ELF-1 (cell line): ENCODE results near the gene DEDD2.

Experiments
- DNase-seq: peaks from one replicate; pipeline ENCODE4 v3.0.0-alpha.2; 2016; ENCODE audit warnings: low read depth, low spot score

The DEDD2 gene

DNA sequence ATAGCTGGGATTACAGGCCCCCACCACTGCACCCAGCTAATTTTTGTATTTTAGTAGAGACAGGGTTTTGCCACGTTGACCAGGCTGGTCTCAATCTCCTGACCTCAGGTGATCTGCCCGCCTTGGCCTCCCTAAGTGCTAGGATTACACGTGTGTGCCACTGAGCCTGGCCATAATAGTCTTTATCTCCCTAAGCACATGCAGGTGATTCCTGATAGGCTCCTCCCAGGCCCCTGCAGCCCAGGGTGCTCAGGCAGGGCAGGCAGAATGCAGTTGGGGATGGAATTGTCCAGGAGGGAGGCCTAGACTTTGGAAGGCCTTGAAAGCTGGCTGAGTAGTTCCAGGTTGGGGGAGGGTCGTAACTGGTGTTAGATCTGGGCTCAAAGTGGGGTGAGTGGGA lies 11.2 kb upstream of the DEDD2 start:
- no peak for DNase-seq

DNA sequence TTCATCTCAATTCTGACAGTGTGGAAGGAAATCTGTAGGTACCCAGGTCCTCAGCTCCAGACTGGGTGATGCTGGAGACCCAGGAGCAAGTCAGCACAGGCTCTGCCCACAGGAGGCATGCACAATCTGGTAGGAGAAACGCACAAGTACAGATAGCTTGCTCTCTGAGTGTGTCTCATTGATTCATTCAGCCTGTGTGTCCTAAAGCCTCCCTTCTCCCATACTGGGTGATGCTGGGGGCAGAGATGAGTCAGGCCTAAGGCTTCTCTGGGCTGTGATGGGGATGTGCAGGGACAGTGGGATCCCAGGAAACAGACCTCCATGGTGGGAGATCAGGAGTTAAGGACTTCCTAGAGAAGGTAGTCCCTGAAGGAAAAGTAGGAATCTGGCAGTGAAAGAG lies 9.4 kb upstream of the DEDD2 start:
- DNase-seq, result no peak

DNA sequence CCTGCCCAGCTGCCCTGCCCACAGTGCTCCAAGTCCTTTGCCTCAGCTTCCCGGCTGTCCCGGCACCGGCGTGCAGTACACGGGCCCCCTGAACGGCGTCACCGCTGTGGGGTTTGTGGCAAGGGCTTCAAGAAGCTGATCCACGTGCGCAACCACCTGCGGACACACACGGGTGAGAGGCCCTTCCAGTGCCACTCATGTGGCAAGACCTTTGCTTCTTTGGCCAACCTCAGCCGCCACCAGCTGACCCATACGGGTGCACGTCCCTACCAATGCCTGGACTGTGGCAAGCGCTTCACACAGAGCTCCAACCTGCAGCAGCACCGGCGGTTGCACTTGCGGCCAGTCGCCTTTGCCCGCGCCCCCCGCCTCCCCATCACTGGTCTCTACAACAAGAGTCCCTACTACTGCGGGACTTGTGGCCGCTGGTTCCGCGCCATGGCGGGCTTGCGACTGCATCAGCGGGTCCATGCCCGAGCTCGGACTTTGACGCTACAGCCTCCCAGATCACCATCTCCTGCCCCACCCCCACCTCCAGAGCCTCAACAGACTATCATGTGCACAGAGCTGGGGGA lies 8.3 kb upstream of the DEDD2 start:
- no peak for DNase-seq

DNA sequence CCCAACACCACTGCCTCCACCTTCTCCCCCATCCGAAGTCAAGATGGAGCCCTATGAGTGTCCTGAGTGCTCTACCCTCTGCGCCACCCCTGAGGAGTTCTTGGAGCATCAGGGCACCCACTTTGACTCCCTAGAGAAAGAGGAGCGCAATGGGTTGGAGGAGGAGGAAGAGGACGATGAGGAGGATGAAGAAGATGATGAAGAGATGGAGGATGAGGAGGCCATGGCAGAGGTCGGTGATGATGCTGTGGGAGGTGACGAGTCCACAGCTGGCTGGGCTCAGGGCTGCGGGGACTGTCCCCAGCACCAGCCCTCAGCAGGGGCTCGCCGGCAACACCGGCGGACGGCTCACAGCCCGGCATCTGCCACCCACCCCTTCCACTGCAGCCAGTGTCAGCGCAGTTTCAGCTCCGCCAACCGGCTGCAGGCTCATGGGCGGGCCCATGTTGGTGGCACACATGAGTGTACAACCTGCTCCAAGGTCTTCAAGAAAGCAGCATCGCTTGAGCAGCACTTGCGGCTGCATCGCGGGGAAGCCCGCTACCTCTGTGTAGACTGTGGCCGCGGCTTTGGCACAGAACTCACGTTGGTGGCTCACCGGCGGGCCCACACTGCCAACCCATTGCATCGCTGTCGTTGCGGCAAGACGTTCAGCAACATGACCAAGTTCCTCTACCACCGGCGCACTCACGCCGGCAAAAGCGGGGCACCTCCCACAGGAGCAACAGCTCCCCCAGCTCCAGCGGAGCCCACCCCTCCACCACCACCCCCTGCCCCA lies 7.7 kb upstream of the DEDD2 start:
- DNase-seq, result no peak

DNA sequence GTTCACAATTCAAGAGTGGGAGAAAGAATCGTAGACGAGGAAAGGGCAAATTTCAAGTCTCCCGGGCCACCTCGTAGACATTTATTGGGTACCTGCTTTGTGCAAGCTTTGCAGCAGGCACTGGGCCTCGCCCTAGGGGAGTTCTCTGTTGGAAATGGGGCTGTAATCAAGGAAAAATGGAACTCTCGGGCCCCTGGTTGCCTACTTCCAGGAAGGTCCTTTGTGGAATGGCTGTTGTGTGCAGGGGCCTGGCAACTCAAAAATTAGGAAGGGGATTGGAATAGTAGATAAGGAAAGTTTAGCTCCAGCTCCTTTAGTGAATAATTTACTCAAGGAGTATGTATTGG lies 3.2 kb upstream of the DEDD2 start:
- no peak for DNase-seq

DNA sequence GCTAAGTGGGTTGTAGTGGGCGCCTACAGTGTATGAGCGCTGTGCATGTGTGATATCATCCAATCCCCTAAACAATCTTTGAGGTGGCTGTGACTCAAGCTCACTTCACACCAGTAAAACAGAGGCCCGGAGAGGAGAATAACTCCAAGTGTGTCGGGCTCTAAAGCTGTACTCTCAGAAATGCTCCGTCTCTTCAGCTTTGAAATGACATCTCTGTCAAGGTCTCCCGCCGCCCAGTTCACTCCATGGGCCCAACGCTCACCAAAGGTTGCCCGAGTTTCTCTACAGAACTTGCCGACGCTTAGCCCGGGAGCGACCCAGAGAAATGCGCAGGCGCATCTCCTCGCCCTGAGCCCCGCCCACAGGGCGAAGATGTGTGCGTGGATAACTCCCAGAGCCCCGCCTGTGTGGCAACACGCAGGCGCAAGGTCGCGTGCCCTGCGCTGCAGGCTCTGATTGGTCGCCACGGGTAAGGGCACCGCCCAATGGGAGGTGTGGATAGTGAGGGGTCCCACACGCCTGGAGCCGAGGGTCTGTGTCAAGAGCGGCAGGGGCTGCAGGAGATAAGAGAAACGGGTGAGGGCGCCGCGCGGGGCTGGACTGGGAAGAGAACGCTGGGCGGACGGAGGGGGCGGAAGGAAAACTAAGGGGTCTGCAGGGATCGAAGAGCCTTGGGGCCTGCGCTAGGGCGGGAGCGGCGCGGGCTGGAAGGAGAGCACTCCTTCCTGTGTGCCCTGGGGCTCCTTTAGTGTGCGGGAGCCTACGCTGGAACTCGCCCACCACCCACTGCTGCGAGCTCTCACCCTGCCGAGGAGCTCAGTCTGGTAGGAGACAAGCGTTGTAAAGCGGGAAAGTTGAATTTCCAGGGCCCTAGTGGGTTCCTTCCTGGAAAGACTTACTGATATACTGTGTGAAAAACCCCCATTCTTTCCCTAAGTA lies 2.6 kb upstream of the DEDD2 start, which contains the start of gene ZNF526:
Gene ZNF526, plus strand, starts transcription at position 501 of the 939 bp plus-strand sequence. CDS start 4,092 bp downstream, outside the sequence.
- peak; percentile 99 for DNase-seq

DNA sequence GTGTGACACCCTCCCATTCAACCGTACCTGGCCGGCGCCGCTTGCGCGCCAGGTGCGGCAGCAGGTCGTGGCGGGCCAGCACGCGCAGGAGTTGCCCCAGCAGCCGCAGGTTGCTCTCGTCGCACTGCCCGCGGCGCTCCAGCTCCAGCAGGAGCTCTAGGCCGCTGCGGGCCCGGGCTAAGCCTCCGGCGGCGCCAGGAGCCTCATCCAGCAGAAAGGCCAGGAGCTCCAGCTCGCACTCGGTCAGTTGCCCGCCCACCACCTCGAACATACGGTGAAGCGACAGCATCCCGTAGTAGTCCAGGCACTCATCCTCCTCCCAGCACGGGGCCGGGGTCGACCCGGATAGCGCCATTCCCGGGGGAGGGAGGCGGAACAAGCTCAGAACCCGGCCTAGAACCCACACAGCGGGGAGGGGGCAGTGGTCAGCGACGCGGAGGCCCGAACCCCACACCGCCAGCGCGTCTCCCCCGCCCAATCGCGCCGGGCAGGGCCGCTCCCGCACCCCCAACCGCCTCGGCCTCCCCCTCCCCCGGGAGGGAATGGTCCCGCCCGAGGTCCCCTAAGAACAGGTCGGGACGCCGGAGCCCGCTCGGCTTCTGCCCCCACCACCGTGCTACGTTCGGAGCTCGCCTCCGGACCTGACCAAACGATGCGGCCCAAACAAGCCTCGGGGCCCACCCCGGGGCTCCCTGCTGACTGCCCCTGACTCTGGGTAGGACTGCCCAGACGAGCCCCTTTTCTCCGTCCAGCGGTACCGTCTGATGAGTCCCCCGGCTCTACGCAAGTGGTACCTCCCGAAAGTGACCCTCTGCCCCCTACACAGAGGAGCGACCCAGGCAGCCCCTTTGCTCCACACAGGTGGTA lies 591 bp downstream of the DEDD2 start:
- DNase-seq, result peak; percentile 73

DNA sequence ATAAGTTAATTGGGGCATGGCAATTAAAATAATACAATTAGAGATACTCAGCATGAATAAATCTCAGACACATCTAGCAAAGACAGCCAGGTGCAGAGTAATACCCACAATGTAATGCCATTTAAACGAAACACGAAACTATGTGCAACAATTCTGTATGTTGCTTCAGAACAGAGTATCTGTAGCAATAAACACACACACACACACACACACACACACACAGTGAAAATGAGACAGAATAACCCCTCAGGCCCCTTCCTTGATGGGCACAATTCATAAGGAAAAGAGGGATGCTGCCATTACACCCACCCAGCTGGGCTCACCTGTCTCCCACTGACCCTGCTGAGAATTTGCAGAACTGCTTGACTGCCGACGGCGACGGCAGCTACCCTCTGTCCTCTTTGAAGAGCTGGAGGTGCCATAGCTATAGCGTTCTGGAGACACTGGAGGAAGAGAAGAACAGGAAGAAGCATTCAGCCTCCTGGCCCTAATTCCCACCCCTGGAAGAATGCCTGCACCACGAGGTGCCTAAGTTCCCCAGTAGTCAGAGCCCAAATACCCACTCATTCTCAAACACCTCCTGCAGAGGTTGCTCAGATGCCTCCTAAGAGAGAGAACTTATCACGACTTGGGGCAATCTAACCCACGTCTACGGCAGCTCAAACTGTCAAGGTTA lies 2.5 kb downstream of the DEDD2 start:
- DNase-seq, result no peak

DNA sequence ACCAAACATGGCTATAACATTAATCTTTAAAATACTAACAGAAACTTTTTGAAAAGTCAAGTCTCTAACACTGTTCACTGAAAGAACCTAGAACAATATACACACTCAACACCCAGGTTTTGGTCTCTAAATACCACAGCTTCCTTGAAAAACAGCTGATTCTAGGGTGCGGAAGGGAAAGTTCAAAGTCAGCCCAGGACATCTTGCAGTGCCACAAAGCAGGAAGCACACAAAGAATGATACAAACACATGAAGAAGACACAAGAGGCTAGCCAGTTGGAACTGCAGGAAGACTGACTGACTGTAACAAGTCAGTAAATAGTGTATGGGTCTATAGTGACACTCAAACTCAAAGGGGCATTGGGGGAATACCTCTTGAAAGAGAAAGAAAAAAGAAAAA lies 4.6 kb downstream of the DEDD2 start:
- DNase-seq, result no peak

DNA sequence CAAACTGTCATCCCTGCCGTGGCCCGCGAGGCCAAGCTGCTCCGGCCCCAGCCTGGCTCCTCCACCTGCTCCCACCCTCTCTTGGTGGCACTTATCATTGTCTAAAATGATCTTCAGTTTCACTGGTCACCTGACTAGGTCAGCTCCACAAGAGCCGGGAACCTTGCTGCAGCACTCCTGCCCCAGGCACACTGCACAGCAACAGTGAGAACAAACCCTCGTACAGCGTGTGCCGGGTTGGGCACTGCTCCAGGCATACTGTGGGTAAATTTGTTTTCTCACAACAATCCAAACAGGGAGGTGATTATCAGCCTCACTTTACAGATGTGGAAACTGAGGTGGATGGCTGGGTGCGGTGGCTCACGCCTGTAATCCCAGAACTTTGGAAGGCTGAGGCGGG lies 8.9 kb downstream of the DEDD2 start:
- DNase-seq, result no peak

DNA sequence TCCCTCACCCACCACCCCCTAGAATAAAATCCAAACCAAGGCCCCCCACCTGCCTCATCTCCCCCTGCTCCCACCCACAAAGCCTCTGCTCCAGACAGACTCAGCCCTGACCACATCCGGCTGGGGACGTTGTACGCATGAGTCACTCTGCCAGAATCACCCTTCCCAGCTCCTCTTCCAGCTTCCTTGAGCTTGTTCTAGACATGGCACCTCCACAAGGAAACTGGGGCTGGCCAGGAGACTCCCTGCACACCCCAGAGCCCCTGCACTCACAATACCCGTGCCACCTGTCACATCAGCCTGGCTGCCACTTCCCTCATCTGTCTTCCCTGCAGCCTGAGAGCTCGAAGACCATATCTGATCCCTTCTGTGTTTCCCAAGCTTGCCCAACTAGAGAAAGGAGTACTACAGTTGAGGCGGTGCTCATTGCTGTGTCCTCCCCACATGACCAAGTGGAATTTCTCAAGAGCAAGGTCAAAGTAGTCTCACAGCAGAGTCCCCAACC lies 9.7 kb downstream of the DEDD2 start:
- DNase-seq, result no peak

DNA sequence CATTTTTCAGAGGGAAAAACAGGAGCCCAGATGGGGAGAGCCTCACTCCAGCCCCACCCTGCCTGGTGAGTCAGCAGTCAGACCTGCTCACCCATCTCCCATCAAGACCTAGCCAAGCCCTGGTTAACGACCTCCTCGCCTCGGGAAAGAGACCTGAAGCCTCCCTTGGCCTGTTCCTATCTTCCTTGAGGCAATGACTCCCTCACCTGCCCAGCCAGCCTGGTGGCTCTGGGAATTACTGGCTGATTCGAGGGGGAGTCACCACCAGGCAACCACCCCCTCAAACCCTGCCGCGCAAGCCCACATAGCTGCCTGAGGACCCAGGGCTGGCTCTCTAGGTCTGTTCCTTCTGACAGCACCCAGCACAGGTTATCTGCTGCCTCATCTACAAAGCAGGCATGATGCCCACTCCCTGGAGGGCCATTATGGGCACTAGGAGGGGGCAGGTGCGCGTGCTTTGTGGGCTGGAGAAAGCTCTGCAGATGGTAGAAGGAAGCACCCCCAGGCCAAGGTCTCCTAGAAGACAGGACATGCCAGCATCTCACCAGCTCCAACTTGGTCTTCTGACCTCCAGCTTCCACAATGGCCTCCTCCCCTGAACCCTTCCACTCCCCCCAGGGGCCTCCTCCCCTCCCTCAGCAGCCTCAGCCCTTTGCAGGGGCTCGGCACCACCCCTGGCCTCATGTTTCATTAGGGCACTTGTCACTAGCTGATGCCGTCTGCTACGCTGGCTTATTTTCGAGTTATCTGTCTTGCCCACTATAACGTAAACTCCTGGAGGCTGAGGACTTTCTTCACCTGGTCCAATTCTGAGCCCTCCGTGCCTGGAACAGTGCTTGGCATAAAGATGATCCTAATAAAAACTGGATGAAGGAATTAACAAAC lies 10.4 kb downstream of the DEDD2 start:
- peak; percentile 38 for DNase-seq

DNA sequence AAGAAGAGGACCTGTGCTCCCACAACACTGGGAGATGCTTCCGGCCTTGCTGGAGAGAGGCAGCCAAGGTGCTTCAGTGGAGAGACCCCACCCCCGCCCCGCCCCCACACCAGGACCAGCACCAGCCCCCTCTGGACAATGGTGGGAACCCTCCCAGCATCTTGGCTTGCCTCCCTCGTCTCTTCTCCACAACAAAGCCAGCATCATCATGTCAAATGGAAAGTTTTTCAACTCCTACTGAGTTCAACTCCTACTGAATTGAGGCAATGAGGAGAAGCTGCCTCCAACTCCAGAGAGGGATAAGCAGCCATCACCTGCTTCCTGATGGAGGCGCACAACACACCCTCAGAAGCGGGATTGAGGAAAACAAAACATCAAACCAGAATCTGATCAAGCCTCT lies 12.8 kb downstream of the DEDD2 start:
- no peak for DNase-seq

DNA sequence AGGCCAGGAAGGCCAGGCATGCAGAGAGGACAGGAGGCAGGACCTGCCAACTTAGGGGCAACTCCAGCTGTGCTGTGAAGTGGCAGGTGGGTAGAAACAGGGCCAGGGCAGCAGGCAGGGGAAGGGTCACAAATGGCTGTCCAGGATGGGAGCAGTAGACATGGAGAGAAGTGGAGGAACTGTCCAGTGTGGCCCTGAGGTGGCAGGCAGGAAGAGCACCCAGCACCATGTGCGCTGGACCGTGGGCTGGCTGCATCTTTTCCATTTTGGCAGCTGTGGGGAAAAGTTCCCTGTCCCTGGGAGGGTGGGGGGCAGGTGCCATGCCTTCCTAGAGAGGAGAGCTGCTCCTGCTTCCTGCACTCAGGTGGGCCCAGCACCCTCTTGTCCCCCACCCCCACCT lies 13.8 kb downstream of the DEDD2 start:
- no peak for DNase-seq

DNA sequence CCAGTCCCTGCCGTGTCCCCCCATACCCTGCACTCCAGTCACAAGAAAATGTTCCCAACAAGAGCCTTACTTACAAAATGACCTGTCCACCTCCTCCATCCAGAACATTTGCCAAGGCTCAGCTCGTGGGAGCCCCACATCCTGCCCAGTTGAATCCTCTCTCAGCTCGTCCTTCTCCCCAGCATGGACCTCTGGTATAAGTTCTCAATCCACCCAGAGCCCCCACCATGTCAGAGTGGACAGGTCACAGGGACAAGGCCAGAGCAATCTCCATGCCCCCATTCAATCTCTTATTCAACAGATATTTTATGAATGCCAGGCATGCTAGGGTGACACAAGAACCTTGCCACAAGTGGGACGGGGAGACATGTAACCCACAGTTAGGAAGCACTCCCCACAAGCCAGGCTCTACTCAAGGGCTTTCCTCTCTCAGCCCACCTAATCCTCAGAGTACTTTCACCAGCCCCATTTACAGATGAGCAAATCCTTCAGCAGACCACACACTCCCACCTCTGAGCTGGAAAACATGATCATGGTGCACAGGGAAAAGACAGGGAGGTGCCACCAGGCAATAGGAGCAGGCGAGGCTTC lies 15.1 kb downstream of the DEDD2 start:
- no peak for DNase-seq

DNA sequence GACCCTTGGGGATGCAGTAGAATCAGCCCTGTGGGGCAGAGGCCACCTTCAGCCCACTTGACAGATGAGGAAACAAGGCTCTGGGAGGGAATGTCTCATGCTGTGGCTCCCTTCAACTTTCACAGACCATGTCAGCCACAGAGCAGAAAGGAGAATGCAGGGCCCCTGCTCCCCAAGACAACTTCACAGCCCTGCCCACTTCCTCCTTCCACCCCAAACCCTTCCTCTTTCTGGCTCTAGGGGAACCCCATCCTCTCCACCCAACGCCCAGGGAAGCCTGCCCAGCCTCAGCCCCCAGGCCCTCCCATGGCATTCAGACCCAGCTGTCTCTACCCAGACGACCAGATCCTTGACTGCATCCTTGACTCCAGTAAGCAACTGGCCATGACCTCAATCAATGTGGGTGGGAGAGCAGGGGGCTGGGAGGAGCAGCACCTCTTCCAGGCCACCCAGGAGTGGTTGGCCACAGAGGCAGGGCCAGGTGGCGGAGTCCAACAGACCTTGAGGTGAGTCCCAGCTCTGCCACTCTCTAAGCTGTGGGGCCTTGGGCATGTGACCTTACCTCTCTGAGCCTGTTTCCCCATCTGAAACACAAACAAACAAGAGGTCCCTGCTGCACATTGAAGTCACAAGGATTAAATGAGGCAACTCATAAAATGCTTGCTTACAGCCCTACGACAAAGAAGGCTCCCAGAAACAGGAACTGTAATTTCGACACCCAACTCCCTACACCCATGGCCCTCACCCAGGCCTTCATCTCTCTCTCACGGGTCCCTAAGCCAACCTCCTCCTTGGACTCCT lies 15.8 kb downstream of the DEDD2 start:
- DNase-seq, result no peak

DNA sequence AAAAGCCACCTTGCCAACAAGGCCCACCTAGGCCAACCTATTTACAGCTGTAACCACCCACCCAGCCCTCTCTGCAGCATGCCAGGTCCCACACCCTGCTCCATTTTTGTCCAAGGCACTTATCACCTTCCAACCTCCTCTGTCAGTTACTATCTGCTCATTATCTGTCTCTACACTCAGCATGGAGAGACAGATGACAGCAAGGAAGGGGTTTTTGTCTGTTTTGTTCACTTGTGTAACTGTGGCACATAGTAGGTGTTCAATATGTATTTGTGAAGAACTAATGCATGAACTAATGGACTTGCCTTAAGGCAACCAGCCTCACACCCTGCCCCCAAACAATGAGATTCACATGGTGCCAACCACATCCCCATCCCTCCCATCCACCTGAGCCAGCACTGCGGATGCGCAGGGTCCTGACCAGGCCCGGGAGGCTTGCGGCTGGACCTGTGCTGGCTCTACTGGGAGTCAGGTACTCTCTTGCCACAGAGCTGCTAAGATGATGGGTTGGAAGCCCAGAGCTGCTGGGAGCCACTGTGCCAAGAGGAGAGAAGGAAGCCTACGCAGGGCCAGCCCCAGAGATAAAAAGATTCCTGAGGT lies 17.3 kb downstream of the DEDD2 start:
- no peak for DNase-seq
